Pancreas (tissue), 10 donors: Measurements from ENCODE around the gene CD2AP. TPM values are rescaled to one million over a fixed set of nuclear protein-coding genes. Genes with fewer than 3 reads are reported as not detected.

Experiments
- ATAC-seq, 4 donors: fragments of 200-7000 bp; cut with Tn5 transposase; one replicate each; pipeline versions ENCODE4 v1.8.0 to v1.9.1; 2020; ENCODE audit warnings: mild to moderate bottlenecking in 4 of 4, moderate library complexity in 4 of 4
- DNase-seq, 6 donors: peaks; one replicate each; pipeline ENCODE4 v3.0.0-alpha.2; 2020
- FAIRE-seq: peaks from 2 replicates; lab custom pipeline; 2012; peaks lifted over from hg19 to GRCh38; lab: Jason Lieb, UNC
- H3K27ac ChIP-seq, 4 donors: fragments of 200-600 bp; sonication (generic); 1 replicate in 3 of 4; 2 replicates in 1 of 4; pipeline versions ENCODE4 v1.5.0 to v1.8.0; 2020
- H3K27me3 ChIP-seq, 4 donors: fragments of 200-600 bp; one replicate each; pipeline ENCODE4 v1.8.0; 2021
- H3K36me3 ChIP-seq, 3 donors: fragments of 200-600 bp; sonication (generic) in 1 of 3; one replicate each; pipeline versions ENCODE4 v1.5.0 to v1.8.0; 2020 to 2021
- H3K4me1 ChIP-seq, 3 donors: fragments of 200-600 bp; one replicate each; pipeline ENCODE4 v1.8.0; 2021
- H3K4me3 ChIP-seq, 4 donors: fragments of 200-600 bp; sonication (generic) in 2 of 4; one replicate each; pipeline versions ENCODE4 v1.5.0 to v1.8.0; 2020 to 2021
- H3K9me3 ChIP-seq, 4 donors: fragments of 200-600 bp; one replicate each; pipeline ENCODE4 v1.8.0; 2021
- CTCF ChIP-seq, 4 donors: fragments of 200-600 bp; sonication (generic) in 3 of 4; IDR thresholded peaks; one replicate each; pipeline versions ENCODE4 v1.5.0 to v1.8.0; 2021; ENCODE audit warnings: antibody characterized with exemption in 4 of 4
- WGBS, 2 donors: extraction: QIAGEN DNeasy Blood & Tissue Kit; methylation state at CpG; one replicate each; pipeline ENCODE4 v1.1.7; 2013; 5-methylcytosine and 5-hydroxymethylcytosine counted together
- intact Hi-C, 3 donors: fragments of 100-400 bp; cut with DNase I; formaldehyde crosslinking; loops; one replicate each; pipeline versions ENCODE4 v1.11.1 to v1.14.2; 2022
- polyA plus RNA-seq, 2 donors: library from polyadenylated mRNA; stranded (reverse); fragments of 200-250 nt; gene quantifications; one replicate each; pipeline ENCODE4 v1.2.3, GENCODE V29; 2013
- total RNA-seq, 6 donors: library from RNA; stranded (reverse); fragmentation: NEBNext Ultra II Directional in 4 of 6; extraction: Animal tissue kit (Norgen Biotek cat#: 25700) in 4 of 6; gene quantifications; one replicate each; pipeline versions ENCODE4 v1.2.1 to v1.2.4, GENCODE V29; 2021 to 2023
- donor health status: healthy with polysubstance abuse.
- donor health status: DM: no; HTN: no; CAD: no; lungs with moderate emphysema.
- donor health status: DM: no; HTN: no; CAD: no.
- donor health status: control.
- donor health status: control.
- donor health status: Bipolar disorder and iron deficiency.
- donor health status: DM: yes; HTN: yes; CAD: no.
- donor health status: DM: no; HTN: no; CAD: no.
- donor health status: DM: no; HTN: no; CAD: no.
- donor health status: DM: yes; HTN: yes; CAD: no.

The CD2AP gene
- total and polyA plus RNA-seq, 8 donors, result 7.6 to 38.5 (median 17.7) TPM

GRCh38 chr6:47631269-47631772, 153.7 kb downstream of the CD2AP start:
- H3K27ac ChIP-seq, result no peak overlapping the region
- no peak for FAIRE-seq
- peak; percentile 31 to 64 (median 52) for TF ChIP-seq CTCF (IDR thresholded peaks at IDR 0.05)
- 33 to 41% methylated on average over 6 of the region's 6 CpGs for WGBS, 2 donors
- peaks cover 5 to 19% (median 6%) of the 10 kb centered on the region in 3 donors for H3K4me1 ChIP-seq
- H3K4me3 ChIP-seq, result no peak overlapping the region
- H3K9me3 ChIP-seq, result no peaks in the 10 kb centered on the region
- no peak for DNase-seq
- intact Hi-C loops, result loop anchor here in 1 of 3 donors (5.0 to 10.0 kb wide), 2 partner anchors 103 to 146 kb away; no protein-coding TSS in a partner anchor
- ATAC-seq, result peak; percentile 68 to 88 (median 84)
- no peaks in the 10 kb centered on the region for H3K36me3 ChIP-seq
- H3K27me3 ChIP-seq, result no peaks in the 10 kb centered on the region

GRCh38 chr6:47631797-47632196, 154.2 kb downstream of the CD2AP start:
- no peak for DNase-seq
- Histone ChIP-seq H3K27me3 (no peaks in the 10 kb centered on the region), H3K4me1 (peaks cover 5 to 19% (median 6%) of the 10 kb centered on the region in 3 donors), H3K9me3 (no peaks in the 10 kb centered on the region), H3K4me3 (no peak overlapping the region), H3K36me3 (no peaks in the 10 kb centered on the region), H3K27ac (no peak overlapping the region)
- peak; percentile 17 to 35 (median 32) for ATAC-seq
- WGBS, 2 donors, result 30 to 31% methylated on average over 3 of the region's 3 CpGs
- no peak for TF ChIP-seq CTCF (IDR thresholded peaks at IDR 0.05)
- intact Hi-C loops, result loop anchor here in 1 of 3 donors (5.0 to 10.0 kb wide), 2 partner anchors 103 to 146 kb away; no protein-coding TSS in a partner anchor
- no peak for FAIRE-seq

GRCh38 chr6:47633141-47633540, 155.6 kb downstream of the CD2AP start:
- FAIRE-seq, result no peak
- 84 to 95% methylated on average over 3 of the region's 3 CpGs for WGBS, 2 donors
- ATAC-seq, result no peak
- intact Hi-C loops, result loop anchor here in 1 of 3 donors (5.0 to 10.0 kb wide), 2 partner anchors 102 to 144 kb away; no protein-coding TSS in a partner anchor
- Histone ChIP-seq H3K4me3 (no peak overlapping the region), H3K36me3 (no peaks in the 10 kb centered on the region), H3K27ac (no peak overlapping the region), H3K27me3 (no peaks in the 10 kb centered on the region), H3K4me1 (peaks cover 5 to 19% (median 6%) of the 10 kb centered on the region in 3 donors), H3K9me3 (no peaks in the 10 kb centered on the region)
- DNase-seq, result no peak
- TF ChIP-seq CTCF (IDR thresholded peaks at IDR 0.05), result no peak

GRCh38 chr6:47634210-47635047, 156.8 kb downstream of the CD2AP start:
- Histone ChIP-seq H3K27ac (peak overlapping the region in 1 of 4 donors; percentile 23), H3K4me1 (peaks cover 5 to 19% (median 6%) of the 10 kb centered on the region in 3 donors), H3K36me3 (no peaks in the 10 kb centered on the region), H3K9me3 (no peaks in the 10 kb centered on the region), H3K27me3 (no peaks in the 10 kb centered on the region), H3K4me3 (no peak overlapping the region)
- intact Hi-C loops, result loop anchor here in 1 of 3 donors (5.0 to 10.0 kb wide), 2 partner anchors 100 to 143 kb away; no protein-coding TSS in a partner anchor
- ATAC-seq, result peak in 1 of 4 donors; percentile 44
- DNase-seq, result no peak
- 52 to 72% methylated on average over 5 of the region's 5 CpGs for WGBS, 2 donors
- FAIRE-seq, result no peak
- no peak for TF ChIP-seq CTCF (IDR thresholded peaks at IDR 0.05)
